Effector memory CD8-positive, alpha-beta T cell (primary cell): Measurements from ENCODE around the gene SMG9.

ENCODE experiments used
- ATAC-seq: fragments of 150-1000 bp; cut with Tn5 transposase; replicated peaks from 2 replicates; pipeline ENCODE4 v1.10.0; 2021; ENCODE audit warnings: mild to moderate bottlenecking, moderate library complexity
- DNase-seq, 3 experiments: peaks; one replicate each; pipeline ENCODE4 v3.0.0; 2021
- H3K27ac Mint-ChIP-seq, 2 donors: one replicate each; pipeline ENCODE4 v1.8.0; 2022; ENCODE audit warnings: mild to moderate bottlenecking in 2 of 2, mixed read lengths in 2 of 2, moderate library complexity in 2 of 2
- H3K27me3 Mint-ChIP-seq, 2 donors: one replicate each; pipeline ENCODE4 v1.8.0; 2022; ENCODE audit warnings: mixed read lengths in 2 of 2
- H3K36me3 Mint-ChIP-seq: one replicate; pipeline ENCODE4 v1.8.0; 2022; ENCODE audit warnings: mild to moderate bottlenecking, moderate library complexity, mixed read lengths; ENCODE audit not compliant: insufficient read depth
- H3K4me1 Mint-ChIP-seq, 2 donors: one replicate each; pipeline ENCODE4 v1.8.0; 2022; ENCODE audit warnings: low read depth in 2 of 2, mixed read lengths in 2 of 2
- H3K4me3 Mint-ChIP-seq, 2 donors: one replicate each; pipeline ENCODE4 v1.8.0; 2022; ENCODE audit warnings: mild to moderate bottlenecking in 2 of 2, mixed read lengths in 2 of 2, moderate library complexity in 2 of 2
- H3K9me3 Mint-ChIP-seq, 2 donors: one replicate each; pipeline ENCODE4 v1.8.0; 2022; ENCODE audit warnings: mixed read lengths in 2 of 2

SMG9 gene

DNA sequence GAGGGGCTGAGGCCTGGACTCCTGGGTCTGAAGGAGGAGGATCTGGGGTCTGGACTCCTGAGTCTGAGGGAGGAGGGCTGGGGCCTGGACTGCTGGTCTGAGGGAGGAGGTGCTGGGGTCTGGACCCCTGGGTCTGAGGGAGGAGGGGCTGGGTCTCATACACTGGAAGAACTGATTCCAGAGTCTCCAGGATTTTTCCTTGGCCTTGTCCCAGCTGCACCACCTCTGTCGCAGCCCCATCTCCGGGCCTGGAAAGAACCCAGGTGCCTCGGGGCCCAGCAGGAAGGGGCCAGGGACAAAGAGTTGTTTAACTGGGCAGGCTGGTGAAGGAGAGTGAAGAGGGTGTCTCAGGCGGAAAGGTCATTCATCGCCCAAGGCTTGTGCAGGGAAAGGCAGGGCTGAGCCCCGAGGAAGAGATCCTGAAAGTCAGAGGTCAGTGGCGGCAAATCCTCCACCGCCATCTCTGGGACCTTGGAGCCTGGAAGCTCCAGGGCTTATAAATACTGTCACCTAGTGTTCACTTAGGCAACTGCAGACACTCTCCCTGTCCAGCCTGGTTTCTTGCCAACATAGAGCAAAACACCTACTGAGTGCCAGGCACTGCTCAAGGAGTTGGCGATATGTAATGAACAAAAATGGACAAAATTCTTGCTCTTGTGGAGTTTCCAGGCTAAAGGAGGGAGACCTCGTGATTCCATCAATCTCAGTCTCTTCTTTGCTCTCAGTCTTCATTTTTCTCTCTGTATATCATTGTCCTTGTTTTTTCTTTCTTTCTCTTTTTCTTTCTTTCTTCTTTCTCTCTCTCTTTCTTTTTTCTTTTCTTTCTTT, 30.4 kb upstream of the SMG9 start:
- peak; percentile 54 to 62 (median 57) for DNase-seq
- Mint-ChIP-seq H3K36me3 (no peaks in the 10 kb centered on the region), H3K27ac (peak overlapping the region in 1 of 2 donors; percentile 73), H3K27me3 (peaks cover 24 to 38% of the 10 kb centered on the region in 2 donors), H3K4me3 (peak overlapping the region in 1 of 2 donors; percentile 45), H3K4me1 (peaks cover 27 to 40% of the 10 kb centered on the region in 2 donors), H3K9me3 (no peaks in the 10 kb centered on the region)
- peak; percentile 57 for ATAC-seq

- H3K4me1 Mint-ChIP-seq: peaks cover 31 to 45% of the 10 kb centered on the region in 2 donors
- peaks cover 24 to 38% of the 10 kb centered on the region in 2 donors for H3K27me3 Mint-ChIP-seq
- ATAC-seq (no peak), DNase-seq (no peak)
- H3K9me3 Mint-ChIP-seq: no peaks in the 10 kb centered on the region
- peak overlapping the region; percentile 54 to 69 for H3K4me3 Mint-ChIP-seq
- H3K27ac Mint-ChIP-seq: peak overlapping the region in 1 of 2 donors; percentile 41
- H3K36me3 Mint-ChIP-seq: peaks cover 3% of the 10 kb centered on the region
Observed at GRCh38 chr19:43784241-43784980, 29.6 kb upstream of the SMG9 start.

GRCh38 chr19:43783636-43784035, 28.9 kb upstream of the SMG9 start:
- Mint-ChIP-seq H3K27me3 (peaks cover 20 to 38% of the 10 kb centered on the region in 2 donors), H3K36me3 (peaks cover 3% of the 10 kb centered on the region), H3K27ac (peak overlapping the region in 1 of 2 donors; percentile 41), H3K4me1 (peaks cover 35 to 52% of the 10 kb centered on the region in 2 donors), H3K9me3 (no peaks in the 10 kb centered on the region), H3K4me3 (peak overlapping the region; percentile 54 to 69)
- ATAC-seq: no peak
- DNase-seq: no peak

DNA sequence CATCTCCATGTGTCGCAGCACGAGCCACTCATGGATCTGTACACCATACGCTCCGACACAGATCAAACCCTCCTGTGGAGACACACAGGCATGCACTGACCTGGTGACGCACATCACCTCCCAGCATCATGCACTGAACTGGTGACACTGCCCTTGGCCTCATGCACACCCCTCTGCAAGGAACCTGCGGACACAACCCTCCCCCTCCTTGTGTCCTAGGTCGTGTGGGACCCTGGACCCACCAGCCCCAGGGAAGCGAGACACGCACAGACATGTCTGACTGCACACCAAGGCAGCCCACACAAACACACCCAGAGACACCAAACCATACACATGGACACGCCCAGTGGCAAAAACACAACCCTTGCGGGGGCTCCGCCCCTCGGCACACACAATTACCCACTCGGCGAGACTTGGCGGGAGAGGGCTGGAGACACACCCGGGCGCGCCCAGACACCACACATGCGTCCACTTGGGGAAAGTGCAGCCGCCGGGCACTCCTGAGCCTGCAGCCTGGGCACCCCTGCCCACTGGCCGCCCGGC, 28.0 kb upstream of the SMG9 start:
- peak; percentile 43 for ATAC-seq
- Mint-ChIP-seq H3K9me3 (no peaks in the 10 kb centered on the region), H3K27ac (peak overlapping the region in 1 of 2 donors; percentile 20), H3K4me1 (peaks cover 41 to 61% of the 10 kb centered on the region in 2 donors), H3K4me3 (peak overlapping the region; percentile 57 to 69), H3K36me3 (peaks cover 3% of the 10 kb centered on the region), H3K27me3 (peaks cover 19 to 38% of the 10 kb centered on the region in 2 donors)
- no peak for DNase-seq

GRCh38 chr19:43782311-43782660, 27.5 kb upstream of the SMG9 start:
- ATAC-seq (no peak), DNase-seq (no peak)
- Mint-ChIP-seq H3K36me3 (peaks cover 3% of the 10 kb centered on the region), H3K27me3 (peaks cover 19 to 38% of the 10 kb centered on the region in 2 donors), H3K4me1 (peaks cover 41 to 62% of the 10 kb centered on the region in 2 donors), H3K4me3 (peak overlapping the region; percentile 57 to 69), H3K9me3 (no peaks in the 10 kb centered on the region), H3K27ac (peak overlapping the region; percentile 20 to 85)

DNA sequence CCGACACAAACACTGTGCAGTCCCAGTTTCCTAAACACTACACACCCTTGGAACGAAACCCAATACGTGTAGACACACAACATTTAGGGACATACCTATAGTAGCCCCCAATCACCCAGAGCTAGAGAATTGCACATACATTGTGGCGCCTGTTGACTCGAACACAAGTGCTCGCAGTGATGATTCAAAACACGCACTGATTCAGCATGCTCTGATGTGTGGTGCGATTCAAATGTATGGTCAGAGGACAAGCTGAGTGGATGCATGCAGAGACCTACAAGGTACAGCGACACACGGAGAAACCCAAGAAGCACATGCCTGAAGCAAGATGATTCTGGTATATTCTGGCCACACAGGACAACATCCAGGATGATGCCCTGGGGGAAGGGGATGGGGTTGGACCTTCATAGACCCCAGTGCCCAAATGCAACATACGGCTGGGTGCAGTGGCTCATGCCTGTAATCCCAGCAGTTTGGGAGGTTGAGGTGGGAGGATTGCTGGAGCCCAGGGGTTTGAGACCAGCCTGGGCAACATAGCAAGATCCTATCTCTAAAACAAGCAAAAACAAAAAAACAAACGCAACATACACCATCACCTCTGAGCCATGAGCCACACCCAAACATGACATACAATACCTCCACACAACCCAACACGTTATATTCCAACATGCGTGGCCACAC, 27.0 kb upstream of the SMG9 start:
- peak overlapping the region; percentile 57 to 69 for H3K4me3 Mint-ChIP-seq
- peaks cover 43 to 62% of the 10 kb centered on the region in 2 donors for H3K4me1 Mint-ChIP-seq
- H3K27me3 Mint-ChIP-seq: peaks cover 19 to 38% of the 10 kb centered on the region in 2 donors

GRCh38 chr19:43780706-43781525, 26.2 kb upstream of the SMG9 start, which contains the start of gene KCNN4:
KCNN4 (minus strand) TSS chr19:43780973; CDS start chr19:43780861, 112 bp downstream.
- Mint-ChIP-seq H3K4me1 (peaks cover 43 to 62% of the 10 kb centered on the region in 2 donors), H3K27ac (peak within 1 kb of the TSS; percentile 70 to 85), H3K4me3 (peak within 1 kb of the TSS; percentile 57 to 69), H3K27me3 (peaks cover 19 to 38% of the 10 kb centered on the region in 2 donors), H3K36me3 (peaks cover 3% of the 10 kb centered on the region), H3K9me3 (no peaks in the 10 kb centered on the region)
- DNase-seq (peak in 2 of 3 experiments; percentile 14 to 41), ATAC-seq (peak; percentile 65)

More for the DNA sequence above, 27.0 kb upstream of the SMG9 start:
- Mint-ChIP-seq H3K27ac (peak overlapping the region; percentile 55 to 85), H3K36me3 (peaks cover 3% of the 10 kb centered on the region), H3K9me3 (no peaks in the 10 kb centered on the region)
- DNase-seq (no peak), ATAC-seq (no peak)

DNA sequence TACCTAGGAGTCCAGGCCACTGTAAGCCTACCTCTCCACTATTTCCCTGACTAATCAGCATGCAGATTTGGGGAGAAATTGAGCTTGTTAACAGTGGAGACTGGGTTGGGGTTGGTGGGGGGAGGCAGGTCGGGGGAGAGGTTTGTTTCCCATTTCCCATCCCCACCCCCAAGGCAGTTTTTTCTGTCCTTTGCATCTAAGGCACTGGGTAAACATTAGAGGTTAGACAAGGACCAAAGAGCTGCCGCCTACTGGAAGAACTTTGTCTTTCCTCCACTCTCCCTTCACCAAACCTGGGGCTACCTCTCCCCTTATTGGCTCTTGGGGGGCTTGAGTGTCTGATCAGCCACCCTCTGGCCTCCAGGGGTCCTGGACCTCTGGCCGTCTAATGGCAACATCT, 25.1 kb upstream of the SMG9 start:
- peaks cover 3% of the 10 kb centered on the region for H3K36me3 Mint-ChIP-seq
- H3K4me1 Mint-ChIP-seq: peaks cover 41 to 57% of the 10 kb centered on the region in 2 donors
- H3K27ac Mint-ChIP-seq: peak overlapping the region; percentile 70 to 85
- peaks cover 19 to 38% of the 10 kb centered on the region in 2 donors for H3K27me3 Mint-ChIP-seq
- DNase-seq (no peak), ATAC-seq (no peak)
- H3K9me3 Mint-ChIP-seq: no peaks in the 10 kb centered on the region
- H3K4me3 Mint-ChIP-seq: peak overlapping the region; percentile 57 to 69

DNA sequence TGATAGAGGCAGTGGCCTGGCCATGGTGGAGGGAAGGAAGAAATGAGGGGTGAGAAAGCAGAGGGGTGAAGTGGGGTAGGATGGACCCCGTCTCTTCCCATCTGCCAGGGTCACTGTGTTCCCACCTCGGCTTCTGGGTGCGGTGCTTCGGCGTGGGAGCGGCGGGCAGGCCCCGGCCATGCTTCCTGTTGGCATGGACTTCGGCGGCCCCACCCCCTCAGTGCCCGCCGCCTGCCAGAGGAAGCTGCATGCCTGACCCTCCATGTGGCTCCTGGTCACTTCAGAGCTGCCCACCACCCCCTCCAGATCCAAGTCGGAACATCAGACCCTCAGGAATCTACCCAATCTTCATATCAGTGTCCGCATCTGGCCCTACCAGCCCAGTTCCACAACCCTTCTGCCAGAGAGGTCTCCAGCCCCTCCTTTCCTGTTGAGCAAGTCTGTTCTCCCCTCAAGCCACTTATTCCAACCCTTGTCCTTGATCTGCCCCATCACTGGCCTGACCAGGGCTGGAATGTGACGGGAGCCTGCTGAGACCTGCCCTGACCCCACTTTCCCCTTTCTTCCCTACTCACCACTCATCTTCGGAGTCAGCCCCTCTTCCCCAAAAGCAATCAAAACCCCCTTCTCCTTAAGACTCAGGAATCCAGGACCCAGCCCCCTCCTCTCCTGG, 24.5 kb upstream of the SMG9 start:
- Mint-ChIP-seq H3K27me3 (peaks cover 18 to 35% of the 10 kb centered on the region in 2 donors), H3K4me3 (peak overlapping the region; percentile 57 to 69)
- no peak for DNase-seq

DNA sequence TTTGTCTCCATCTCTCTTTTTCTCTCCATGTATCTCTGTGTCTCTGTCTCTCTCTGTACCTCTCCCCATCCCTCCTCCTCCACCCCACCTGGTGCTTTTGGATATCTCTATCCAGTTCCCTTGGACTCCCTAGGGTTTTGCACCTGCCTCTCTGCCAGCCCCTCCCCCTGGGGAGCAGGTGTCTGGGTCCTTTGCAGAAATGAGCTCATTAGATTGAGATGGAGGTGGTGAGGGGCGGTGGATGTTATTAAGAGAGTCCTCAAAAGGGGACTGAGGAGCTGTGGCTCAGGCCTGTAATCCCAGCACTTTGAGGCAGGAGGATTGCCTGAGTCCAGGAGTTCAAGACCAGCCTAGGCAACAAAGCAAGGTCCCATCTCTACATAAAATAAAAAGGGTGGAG, 23.9 kb upstream of the SMG9 start:
- H3K4me1 Mint-ChIP-seq: peaks cover 38 to 47% of the 10 kb centered on the region in 2 donors
- peak overlapping the region; percentile 57 to 69 for H3K4me3 Mint-ChIP-seq
- H3K36me3 Mint-ChIP-seq: peaks cover 3% of the 10 kb centered on the region
- H3K27me3 Mint-ChIP-seq: peaks cover 12 to 29% of the 10 kb centered on the region in 2 donors
- no peaks in the 10 kb centered on the region for H3K9me3 Mint-ChIP-seq
- H3K27ac Mint-ChIP-seq: peak overlapping the region; percentile 61 to 89
- ATAC-seq (no peak), DNase-seq (no peak)

More for the DNA sequence above, 24.5 kb upstream of the SMG9 start:
- Mint-ChIP-seq H3K9me3 (no peaks in the 10 kb centered on the region), H3K4me1 (peaks cover 39 to 54% of the 10 kb centered on the region in 2 donors), H3K27ac (peak overlapping the region; percentile 70 to 89), H3K36me3 (peaks cover 3% of the 10 kb centered on the region)
- ATAC-seq: no peak

- DNase-seq (no peak), ATAC-seq (peak; percentile 12)
- Mint-ChIP-seq H3K27ac (peak overlapping the region; percentile 61 to 89), H3K4me1 (peaks cover 31 to 37% of the 10 kb centered on the region in 2 donors), H3K4me3 (peak overlapping the region in 1 of 2 donors; percentile 37), H3K9me3 (no peaks in the 10 kb centered on the region), H3K36me3 (peaks cover 3% of the 10 kb centered on the region), H3K27me3 (peaks cover 3 to 16% of the 10 kb centered on the region in 2 donors)
Observed at GRCh38 chr19:43777163-43777695, 22.5 kb upstream of the SMG9 start.
